ENCODE results near the gene DUS1L. TPM values are rescaled to one million over a fixed set of nuclear protein-coding genes. Genes with fewer than 3 reads are reported as not detected.

Gene DUS1L
- polyA plus RNA-seq, 3 donors from 2014 or later: 61.7 to 85.3 (median 82.5) TPM

DNA sequence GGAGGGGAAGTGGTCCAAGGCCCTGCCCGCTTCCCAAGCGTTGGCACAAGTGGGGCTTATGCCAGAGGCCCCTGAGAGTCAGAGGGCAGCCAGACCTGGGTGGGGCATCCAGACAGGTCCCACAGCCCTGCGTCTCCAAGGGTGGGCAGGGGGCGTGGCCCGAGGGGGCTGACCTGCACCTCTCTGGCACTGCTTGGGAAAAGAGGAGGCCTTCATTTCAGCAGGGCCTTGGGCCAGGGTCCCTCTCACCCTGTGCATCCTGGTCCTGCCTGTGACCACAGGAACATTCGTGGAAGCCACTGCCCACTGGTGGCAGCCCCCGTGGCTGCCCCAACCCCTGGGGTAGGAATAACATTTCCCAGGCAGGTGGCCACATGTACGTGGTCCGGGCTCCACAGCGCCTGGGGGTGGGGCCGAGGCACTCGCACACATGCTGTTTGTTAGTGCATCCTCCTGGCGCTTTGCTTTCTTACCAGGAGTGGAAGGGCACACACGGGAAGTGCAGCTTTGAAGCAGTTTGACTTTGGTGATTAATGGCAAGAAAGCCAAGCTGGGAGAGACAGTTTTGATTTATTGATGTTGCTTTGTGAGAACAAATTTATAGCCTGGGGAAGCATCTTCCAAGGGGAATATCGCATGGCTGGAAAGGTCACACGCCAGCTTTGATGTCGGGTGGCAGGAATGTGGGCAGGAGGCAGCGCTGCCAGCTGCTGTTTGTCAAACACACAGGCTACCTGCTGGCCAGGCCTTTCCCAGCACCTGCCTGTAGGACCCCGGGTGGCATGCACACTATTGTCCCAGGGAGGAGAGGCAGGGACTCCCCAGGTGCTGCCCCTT is 47.2 kb downstream of the DUS1L start:
- Mint-ChIP-seq H3K36me3 (no peaks in the 10 kb centered on the region), H3K4me3 (no peak overlapping the region), H3K27ac (no peak overlapping the region), H3K27me3 (ENCODE audit: low read depth in 3 of 3) (peaks cover 2 to 5% (median 4%) of the 10 kb centered on the region in 3 donors), H3K9me3 (no peaks in the 10 kb centered on the region), H3K4me1 (peaks cover 10 to 14% of the 10 kb centered on the region in 2 donors)
- no peak for DNase-seq

DNA sequence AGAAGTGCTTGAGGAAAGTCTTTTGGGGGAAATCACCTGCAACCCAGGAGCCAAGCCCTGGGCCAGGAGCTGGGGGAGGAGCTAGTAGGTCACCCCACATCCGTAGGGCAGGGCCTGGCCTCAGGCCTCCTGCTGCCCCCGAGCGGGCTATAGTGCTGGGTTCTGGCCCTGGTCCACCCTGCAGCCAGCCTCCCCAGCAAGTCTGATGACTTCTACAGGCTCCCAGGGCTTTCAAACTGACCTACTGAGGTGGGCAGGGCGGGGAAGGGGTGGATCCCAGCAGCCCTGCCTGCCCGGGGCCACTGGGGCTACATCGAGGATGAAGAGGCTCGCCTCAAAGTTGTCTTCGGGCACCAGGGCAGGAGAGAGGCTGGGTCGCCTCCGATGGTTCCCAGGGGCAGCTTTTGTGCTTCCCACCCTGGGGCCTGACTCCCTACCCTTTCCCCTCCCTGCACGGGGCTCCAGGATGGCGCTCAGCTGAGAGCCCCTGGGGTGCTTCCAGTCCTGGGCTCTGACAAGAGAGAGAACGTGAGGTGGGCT is 47.9 kb downstream of the DUS1L start:
- Mint-ChIP-seq H3K4me3 (no peak overlapping the region), H3K36me3 (no peaks in the 10 kb centered on the region), H3K4me1 (peaks cover 10 to 12% of the 10 kb centered on the region in 2 donors), H3K9me3 (no peaks in the 10 kb centered on the region), H3K27ac (no peak overlapping the region), H3K27me3 (ENCODE audit: low read depth in 3 of 3) (peaks cover 2% of the 10 kb centered on the region in 3 donors)
- DNase-seq: no peak

DNA sequence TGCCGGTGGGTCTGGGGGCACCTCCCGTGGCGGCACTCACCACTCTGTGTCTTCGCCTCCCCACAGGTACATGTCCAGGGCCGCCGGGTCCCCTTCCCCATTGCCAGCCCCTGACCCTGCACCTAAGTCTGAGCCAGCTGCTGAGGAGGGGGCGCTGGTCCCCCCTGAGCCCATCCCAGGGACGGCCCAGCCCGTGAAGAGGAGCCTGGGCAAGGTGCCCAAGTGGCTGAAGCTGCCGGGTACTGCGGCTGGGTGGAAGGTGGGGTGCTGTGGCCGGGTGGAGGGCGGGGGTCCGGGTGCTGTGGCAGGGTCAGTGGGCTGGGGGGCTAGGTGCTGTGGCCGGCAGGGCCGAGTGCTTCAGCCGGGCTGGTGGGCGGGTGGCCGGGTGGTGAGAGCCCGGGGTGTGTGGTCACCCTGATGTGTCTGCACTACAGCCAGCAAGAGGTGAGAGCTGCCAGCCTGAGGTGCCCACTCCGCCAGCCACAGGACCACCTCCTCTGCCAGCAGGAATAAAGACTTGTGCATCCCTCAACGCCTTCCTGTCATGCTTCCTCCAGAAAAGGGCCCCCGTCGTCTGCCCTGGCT is 48.6 kb downstream of the DUS1L start:
- Mint-ChIP-seq H3K4me3 (no peak overlapping the region), H3K27me3 (ENCODE audit: low read depth in 3 of 3) (peaks cover 2% of the 10 kb centered on the region in 3 donors), H3K27ac (no peak overlapping the region), H3K36me3 (no peaks in the 10 kb centered on the region), H3K9me3 (no peaks in the 10 kb centered on the region), H3K4me1 (peaks cover 8 to 10% of the 10 kb centered on the region in 2 donors)
- DNase-seq: no peak

DNA sequence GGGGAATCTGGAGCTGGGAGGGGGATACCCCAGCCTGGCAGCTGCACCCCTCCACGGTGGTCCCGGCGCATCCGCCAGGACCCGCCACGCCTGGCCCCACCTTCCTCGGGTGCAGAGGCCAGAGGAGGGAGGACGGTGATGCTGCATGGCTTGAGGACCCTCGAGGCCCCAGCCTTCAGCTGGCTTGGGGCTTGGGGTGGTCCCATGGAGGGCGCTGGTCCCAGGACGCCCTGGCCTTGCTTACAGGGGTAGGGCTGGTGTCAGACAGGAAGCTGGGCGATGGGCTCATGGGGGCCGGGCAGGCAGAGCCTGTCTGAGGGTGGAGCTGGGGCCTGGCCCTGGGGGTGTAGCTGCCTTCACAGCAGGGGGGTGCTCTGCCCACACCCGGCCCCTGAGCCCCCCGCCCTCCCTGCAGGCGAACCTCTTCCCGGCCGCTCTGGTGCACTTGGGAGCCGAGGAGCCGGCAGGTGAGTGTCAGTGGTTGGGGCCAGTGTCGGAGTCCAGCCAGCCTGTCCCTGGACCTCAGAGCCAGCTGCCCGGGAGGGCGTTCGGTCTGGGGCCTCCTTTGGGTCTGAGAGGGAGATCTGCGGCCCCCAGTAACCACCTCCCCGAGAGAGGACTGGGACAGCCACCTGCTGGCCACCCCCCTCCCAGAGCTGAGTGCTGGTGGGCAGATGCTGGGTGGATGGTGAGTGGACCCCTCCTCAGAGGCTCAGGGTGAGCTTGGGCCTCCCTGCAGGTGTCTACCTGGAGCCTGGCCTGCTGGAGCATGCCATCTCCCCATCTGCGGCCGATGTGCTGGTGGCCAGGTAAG is 49.3 kb downstream of the DUS1L start:
- no peak overlapping the region for H3K4me3 Mint-ChIP-seq
- no peaks in the 10 kb centered on the region for H3K36me3 Mint-ChIP-seq
- H3K27ac Mint-ChIP-seq: no peak overlapping the region
- peaks cover under 1 to 3% of the 10 kb centered on the region in 2 donors for H3K4me1 Mint-ChIP-seq
- H3K9me3 Mint-ChIP-seq: no peaks in the 10 kb centered on the region
- H3K27me3 Mint-ChIP-seq (ENCODE audit: low read depth in 3 of 3): peaks cover 2% of the 10 kb centered on the region in 3 donors
- DNase-seq: no peak

DNA sequence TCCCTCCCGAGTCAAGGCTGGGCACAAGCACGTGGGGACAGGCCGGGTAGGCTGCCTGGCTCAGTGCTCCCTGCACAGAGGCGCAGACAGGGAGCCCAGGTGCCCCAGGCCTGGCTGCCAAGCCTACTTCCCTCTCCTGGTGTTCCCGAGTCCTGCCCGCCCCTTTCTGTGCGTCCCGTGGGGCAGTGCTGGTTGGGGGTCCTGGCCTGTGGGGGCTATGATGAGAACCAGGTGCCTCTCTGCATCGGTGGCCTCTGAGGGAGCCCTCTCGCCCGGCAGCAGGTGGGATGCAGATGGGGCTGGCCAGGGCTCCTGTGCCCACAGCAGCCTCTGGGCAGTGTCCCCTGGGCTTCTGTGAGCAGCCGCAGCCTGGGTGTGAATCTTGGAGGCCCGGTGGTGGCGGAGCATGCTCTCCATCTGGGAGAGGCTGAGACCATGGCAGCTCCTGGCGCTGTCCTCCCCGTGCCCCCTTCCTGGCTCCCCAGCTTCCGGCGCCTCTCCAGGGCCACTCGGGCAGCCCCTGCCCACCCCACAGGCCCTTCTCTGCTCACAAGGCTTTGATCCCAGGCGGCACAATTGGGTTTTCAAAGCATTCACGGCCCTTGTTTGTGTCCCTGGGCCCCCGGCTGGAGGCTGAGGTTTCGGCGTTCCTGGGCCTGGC is 50.2 kb downstream of the DUS1L start:
- no peaks in the 10 kb centered on the region for H3K4me1 Mint-ChIP-seq
- H3K36me3 Mint-ChIP-seq: no peaks in the 10 kb centered on the region
- H3K27ac Mint-ChIP-seq: no peak overlapping the region
- peaks cover 0 to 2% (median 2%) of the 10 kb centered on the region in 3 donors for H3K27me3 Mint-ChIP-seq (ENCODE audit: low read depth in 3 of 3)
- no peak for DNase-seq
- H3K4me3 Mint-ChIP-seq: no peak overlapping the region
- H3K9me3 Mint-ChIP-seq: no peaks in the 10 kb centered on the region

DNA sequence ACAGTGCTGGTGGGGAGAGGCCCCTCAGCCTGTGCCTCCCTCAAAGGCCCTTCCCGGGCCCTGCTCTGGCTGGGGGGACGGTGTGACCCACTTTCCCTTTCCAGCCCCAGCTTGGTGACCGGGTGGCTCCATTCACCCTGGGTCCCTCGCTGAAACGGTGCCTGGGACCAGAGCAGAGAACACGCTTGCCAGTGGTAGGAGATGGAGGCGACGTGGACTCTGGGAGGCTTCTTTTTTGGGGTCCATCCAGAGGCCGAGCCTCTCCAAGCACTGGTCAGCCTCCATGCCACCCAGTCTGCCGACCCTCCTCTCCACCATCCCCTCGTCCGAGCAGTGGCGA is 50.7 kb downstream of the DUS1L start:
- Mint-ChIP-seq H3K4me1 (no peaks in the 10 kb centered on the region), H3K27ac (no peak overlapping the region), H3K27me3 (ENCODE audit: low read depth in 3 of 3) (peaks cover 0 to 2% (median 2%) of the 10 kb centered on the region in 3 donors), H3K36me3 (no peaks in the 10 kb centered on the region), H3K9me3 (no peaks in the 10 kb centered on the region), H3K4me3 (no peak overlapping the region)
- no peak for DNase-seq

DNA sequence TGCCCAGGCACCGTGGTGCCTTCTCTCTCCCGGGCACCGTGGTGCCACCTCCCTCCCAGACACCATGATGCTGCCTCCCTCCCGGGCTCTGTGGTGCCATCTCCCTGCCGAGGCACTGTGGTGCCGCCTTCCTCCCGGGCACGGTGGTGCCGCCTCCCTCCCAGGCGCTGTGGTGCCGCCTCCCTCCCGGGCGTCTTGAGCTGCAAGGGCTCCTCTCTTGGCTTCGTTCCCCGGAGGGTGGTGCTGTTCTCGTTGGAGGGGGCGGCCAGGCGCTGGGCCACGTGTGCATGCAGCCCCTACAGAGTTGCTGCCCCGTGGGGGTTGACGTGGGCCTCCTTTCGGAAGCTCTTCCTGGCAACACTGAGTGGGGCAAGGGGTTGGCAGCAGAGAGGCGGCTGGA is 51.2 kb downstream of the DUS1L start:
- Mint-ChIP-seq H3K27ac (no peak overlapping the region), H3K27me3 (ENCODE audit: low read depth in 3 of 3) (peaks cover 0 to 2% (median 2%) of the 10 kb centered on the region in 3 donors), H3K9me3 (no peaks in the 10 kb centered on the region), H3K36me3 (no peaks in the 10 kb centered on the region), H3K4me1 (no peaks in the 10 kb centered on the region), H3K4me3 (no peak overlapping the region)
- no peak for DNase-seq

DNA sequence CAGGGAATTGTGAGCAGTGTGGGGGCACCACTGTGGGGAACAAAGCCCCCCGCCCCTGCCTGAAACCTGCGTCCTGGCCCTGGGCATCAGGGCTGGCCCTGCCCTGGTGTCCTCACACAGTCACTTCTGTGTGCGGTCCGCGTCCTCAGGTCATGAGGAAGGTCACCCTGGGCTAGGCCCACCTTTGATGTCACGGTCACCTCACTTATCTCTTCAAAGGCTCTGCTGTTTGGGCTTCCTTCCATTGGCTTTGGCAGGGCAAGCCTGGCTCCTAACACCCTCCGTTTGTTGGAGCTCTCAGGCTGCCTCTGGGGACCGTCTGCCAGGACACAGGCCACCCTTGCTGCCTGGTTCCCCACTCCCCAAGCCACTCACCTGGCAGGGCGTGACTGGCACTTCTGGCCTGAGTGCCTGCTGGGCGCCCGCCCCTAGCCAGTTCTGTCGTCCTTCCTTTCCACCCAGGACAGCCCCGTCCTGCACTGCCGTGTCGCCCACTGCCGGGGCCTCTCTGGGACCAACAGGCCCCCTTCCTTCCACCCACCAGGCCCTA is 51.8 kb downstream of the DUS1L start:
- no peak overlapping the region for H3K27ac Mint-ChIP-seq
- no peaks in the 10 kb centered on the region for H3K4me1 Mint-ChIP-seq
- H3K4me3 Mint-ChIP-seq: no peak overlapping the region
- no peaks in the 10 kb centered on the region for H3K9me3 Mint-ChIP-seq
- peaks cover 0 to 2% (median 2%) of the 10 kb centered on the region in 3 donors for H3K27me3 Mint-ChIP-seq (ENCODE audit: low read depth in 3 of 3)
- no peaks in the 10 kb centered on the region for H3K36me3 Mint-ChIP-seq
- DNase-seq: no peak

DNA sequence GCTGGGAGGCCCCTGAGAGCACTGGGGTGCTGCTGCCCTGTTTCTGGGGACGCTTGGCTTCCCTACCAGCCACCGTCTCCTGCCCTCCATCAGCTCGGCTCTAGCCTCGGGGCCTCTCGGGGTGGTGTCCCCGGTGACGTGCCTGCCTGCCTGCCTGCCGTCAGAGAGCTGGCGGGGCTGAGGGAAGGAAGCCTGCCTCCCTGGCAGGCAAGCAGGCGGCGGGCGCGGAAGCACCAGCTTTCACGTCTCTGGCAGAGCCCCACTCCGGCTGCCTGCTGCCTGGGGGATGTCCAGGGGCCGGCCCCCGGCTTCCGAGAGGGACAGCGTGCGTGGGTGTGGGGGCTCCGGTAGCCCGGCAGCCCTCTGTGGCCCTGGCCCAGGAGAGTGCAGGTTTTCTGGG is 52.3 kb downstream of the DUS1L start:
- DNase-seq: no peak
- H3K4me3 Mint-ChIP-seq: no peak overlapping the region
- H3K9me3 Mint-ChIP-seq: no peaks in the 10 kb centered on the region
- peaks cover 0 to 2% (median 2%) of the 10 kb centered on the region in 3 donors for H3K27me3 Mint-ChIP-seq (ENCODE audit: low read depth in 3 of 3)
- no peaks in the 10 kb centered on the region for H3K4me1 Mint-ChIP-seq
- no peaks in the 10 kb centered on the region for H3K36me3 Mint-ChIP-seq
- H3K27ac Mint-ChIP-seq: no peak overlapping the region

DNA sequence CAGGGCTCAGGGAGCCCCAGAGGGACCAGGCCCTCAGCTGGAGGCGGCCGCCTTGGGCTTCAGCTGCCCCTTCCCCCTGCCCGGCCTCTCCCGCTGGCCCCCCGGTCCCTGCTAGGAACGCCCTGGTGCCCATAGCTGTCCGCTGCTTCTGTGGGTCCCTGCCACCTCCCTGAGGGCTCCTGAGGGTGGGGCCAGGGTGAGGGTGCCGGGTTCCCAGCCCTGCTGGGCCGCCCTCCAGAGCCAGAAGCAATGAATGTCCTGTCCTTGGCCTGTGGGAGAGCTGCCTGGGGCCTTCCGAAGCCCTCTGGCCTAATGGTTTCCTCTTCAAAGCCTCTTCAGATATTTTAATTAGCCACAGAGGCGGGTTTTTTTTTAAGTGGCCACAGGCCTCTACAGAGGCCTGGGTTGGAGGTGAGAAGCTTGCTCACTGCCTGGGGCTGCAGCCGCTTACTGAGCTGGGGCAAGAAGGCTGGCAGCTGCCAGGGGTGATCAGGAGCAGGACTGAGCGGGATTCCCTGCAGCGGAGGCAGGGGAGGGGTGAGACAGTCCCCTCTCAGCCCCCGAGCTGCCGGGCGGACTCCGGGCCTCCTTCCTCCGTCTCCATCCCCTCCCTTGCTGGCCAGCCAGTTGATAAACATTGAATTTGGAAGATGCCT is 52.8 kb downstream of the DUS1L start:
- no peak overlapping the region for H3K27ac Mint-ChIP-seq
- DNase-seq: no peak
- no peaks in the 10 kb centered on the region for H3K9me3 Mint-ChIP-seq
- peaks cover 0 to 2% (median 2%) of the 10 kb centered on the region in 3 donors for H3K27me3 Mint-ChIP-seq (ENCODE audit: low read depth in 3 of 3)
- H3K4me1 Mint-ChIP-seq: no peaks in the 10 kb centered on the region
- no peak overlapping the region for H3K4me3 Mint-ChIP-seq
- H3K36me3 Mint-ChIP-seq: no peaks in the 10 kb centered on the region

DNA sequence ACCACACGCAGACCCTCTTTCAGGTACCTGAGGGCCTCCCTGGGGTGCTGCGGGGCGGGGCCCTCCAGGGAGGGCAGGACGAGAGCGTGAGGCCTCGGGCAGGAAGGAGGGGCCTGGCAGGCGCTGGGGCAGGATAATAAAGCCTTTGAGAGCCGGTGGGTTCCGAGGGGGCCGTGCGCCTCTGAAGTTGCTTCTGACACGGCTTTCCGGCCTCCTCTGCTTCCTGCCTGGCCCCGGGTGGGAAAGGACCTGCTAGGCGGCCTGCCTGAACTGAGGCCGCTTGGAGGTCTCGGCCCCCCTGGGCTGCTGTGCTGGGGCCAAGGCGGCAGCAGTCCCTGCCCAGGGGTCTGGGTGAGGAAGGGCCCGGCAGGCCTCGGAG is 53.4 kb downstream of the DUS1L start:
- no peak for DNase-seq
- Mint-ChIP-seq H3K4me1 (no peaks in the 10 kb centered on the region), H3K27me3 (ENCODE audit: low read depth in 3 of 3) (peaks cover 0 to 2% (median under 1%) of the 10 kb centered on the region in 3 donors), H3K27ac (no peak overlapping the region), H3K4me3 (no peak overlapping the region), H3K36me3 (no peaks in the 10 kb centered on the region), H3K9me3 (no peaks in the 10 kb centered on the region)

DNA sequence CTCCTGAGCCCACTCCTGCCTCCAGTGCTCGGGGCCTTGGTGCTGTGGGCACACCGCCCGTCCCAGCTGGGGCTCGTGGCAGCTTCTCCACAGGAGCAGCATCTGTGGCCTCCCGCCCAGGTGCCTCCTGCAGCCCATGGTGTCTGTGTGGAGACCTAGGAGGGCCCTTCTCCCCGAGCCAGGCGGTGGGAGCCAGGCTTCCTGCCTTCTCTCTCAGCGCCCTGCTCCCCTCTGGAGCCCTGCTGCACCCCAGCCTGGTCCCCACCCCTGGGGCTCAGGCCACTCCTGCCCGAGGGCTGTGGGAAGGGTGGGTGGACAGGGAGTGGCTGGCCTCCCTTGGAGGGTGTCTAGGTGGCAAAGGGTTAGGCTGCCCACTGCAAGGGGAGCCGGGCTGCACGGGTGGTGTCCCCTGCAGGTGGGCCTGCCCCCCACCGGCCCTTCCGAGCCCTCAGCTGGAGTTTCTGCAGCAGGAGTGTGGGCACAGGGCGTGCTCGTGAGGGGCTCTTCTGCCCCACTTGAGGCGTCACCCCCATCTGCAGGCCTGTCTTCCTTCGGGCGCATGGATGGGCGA is 53.9 kb downstream of the DUS1L start:
- Mint-ChIP-seq H3K9me3 (no peaks in the 10 kb centered on the region), H3K4me3 (no peak overlapping the region), H3K27me3 (ENCODE audit: low read depth in 3 of 3) (peaks cover 0 to 2% (median 0%) of the 10 kb centered on the region in 3 donors), H3K4me1 (no peaks in the 10 kb centered on the region), H3K27ac (no peak overlapping the region), H3K36me3 (no peaks in the 10 kb centered on the region)
- no peak for DNase-seq

Measured in immature natural killer cell (primary cell).